Measurements from ENCODE around the gene PDSS2.
"Not testable (repeated sequence)": the region's sequence is repeated elsewhere in the genome, so short reads cannot be mapped to it uniquely, and the experiment has no call there.

The PDSS2 gene

GRCh38 chr6:107413966-107414645 lies 45.3 kb downstream of the PDSS2 start:
- no peak for DNase-seq

GRCh38 chr6:107411161-107411560 lies 48.2 kb downstream of the PDSS2 start:
- no peak for DNase-seq

- no peak for DNase-seq
Observed at GRCh38 chr6:107409942-107410341, 49.4 kb downstream of the PDSS2 start.

- no peak for DNase-seq
Observed at GRCh38 chr6:107408714-107409113, 50.6 kb downstream of the PDSS2 start.

- no peak for DNase-seq
Observed at GRCh38 chr6:107405002-107405401, 54.4 kb downstream of the PDSS2 start.

- DNase-seq = no peak
Observed at GRCh38 chr6:107402533-107402932, 56.8 kb downstream of the PDSS2 start.

GRCh38 chr6:107401573-107401972 lies 57.8 kb downstream of the PDSS2 start:
- no peak for DNase-seq

GRCh38 chr6:107400616-107401147 lies 58.7 kb downstream of the PDSS2 start:
- DNase-seq = no peak

GRCh38 chr6:107399935-107400334 lies 59.4 kb downstream of the PDSS2 start:
- DNase-seq = no peak

- no peak for DNase-seq
Observed at GRCh38 chr6:107398001-107398400, 61.4 kb downstream of the PDSS2 start.

- no peak for DNase-seq
Observed at GRCh38 chr6:107396211-107396610, 63.2 kb downstream of the PDSS2 start.

GRCh38 chr6:107392069-107392468 lies 67.3 kb downstream of the PDSS2 start:
- DNase-seq = no peak

- DNase-seq = no peak
Observed at GRCh38 chr6:107390685-107391435, 68.5 kb downstream of the PDSS2 start.

- no peak for DNase-seq
Observed at GRCh38 chr6:107390056-107390455, 69.3 kb downstream of the PDSS2 start.

GRCh38 chr6:107386904-107387303 lies 72.5 kb downstream of the PDSS2 start:
- DNase-seq = no peak

GRCh38 chr6:107386340-107386739 lies 73.0 kb downstream of the PDSS2 start:
- no peak for DNase-seq

GRCh38 chr6:107383705-107384104 lies 75.7 kb downstream of the PDSS2 start:
- no peak for DNase-seq

GRCh38 chr6:107374264-107374663 lies 85.1 kb downstream of the PDSS2 start:
- DNase-seq = no peak

GRCh38 chr6:107369493-107369892 lies 89.9 kb downstream of the PDSS2 start:
- DNase-seq = no peak

GRCh38 chr6:107368471-107368870 lies 90.9 kb downstream of the PDSS2 start:
- DNase-seq = no peak

GRCh38 chr6:107364173-107364572 lies 95.2 kb downstream of the PDSS2 start:
- not testable (repeated sequence) for DNase-seq

GRCh38 chr6:107361753-107362604 lies 97.4 kb downstream of the PDSS2 start:
- no peak for DNase-seq

GRCh38 chr6:107360476-107360875 lies 98.9 kb downstream of the PDSS2 start:
- no peak for DNase-seq
